ENCODE data around the gene EGF. TPM values are rescaled to one million over a fixed set of nuclear protein-coding genes. Genes with fewer than 3 reads are reported as not detected.

EGF gene
- total RNA-seq, 2 experiments from 2014 or later = not detected

GRCh38 chr4:109879636-109880314 lies 32.9 kb upstream of the EGF start:
- DNase-seq = no peak
- no peaks in the 10 kb centered on the region for H3K9me3 Mint-ChIP-seq
- H3K27ac Mint-ChIP-seq = no peak overlapping the region
- H3K4me3 Mint-ChIP-seq = no peak overlapping the region
- ChIA-PET POLR2A (no interaction called here), CTCF (no interaction called here)
- H3K27me3 Mint-ChIP-seq = peaks cover 5% of the 10 kb centered on the region
- H3K36me3 Mint-ChIP-seq (ENCODE audit: low read depth) = no peaks in the 10 kb centered on the region
- H3K4me1 Mint-ChIP-seq = no peaks in the 10 kb centered on the region

GRCh38 chr4:109886303-109886702 lies 26.4 kb upstream of the EGF start:
- Mint-ChIP-seq H3K27me3 (peaks cover 2% of the 10 kb centered on the region), H3K9me3 (no peaks in the 10 kb centered on the region), H3K4me1 (no peaks in the 10 kb centered on the region), H3K27ac (no peak overlapping the region), H3K4me3 (no peak overlapping the region), H3K36me3 (ENCODE audit: low read depth) (no peaks in the 10 kb centered on the region)
- CTCF ChIA-PET = no interaction called here
- no peak for DNase-seq
- POLR2A ChIA-PET = no interaction called here

GRCh38 chr4:109887071-109887470 lies 25.6 kb upstream of the EGF start:
- CTCF ChIA-PET = no interaction called here
- Mint-ChIP-seq H3K27me3 (no peaks in the 10 kb centered on the region), H3K4me1 (no peaks in the 10 kb centered on the region), H3K4me3 (no peak overlapping the region), H3K27ac (no peak overlapping the region), H3K36me3 (ENCODE audit: low read depth) (no peaks in the 10 kb centered on the region), H3K9me3 (no peaks in the 10 kb centered on the region)
- POLR2A ChIA-PET = no interaction called here
- no peak for DNase-seq

DNA sequence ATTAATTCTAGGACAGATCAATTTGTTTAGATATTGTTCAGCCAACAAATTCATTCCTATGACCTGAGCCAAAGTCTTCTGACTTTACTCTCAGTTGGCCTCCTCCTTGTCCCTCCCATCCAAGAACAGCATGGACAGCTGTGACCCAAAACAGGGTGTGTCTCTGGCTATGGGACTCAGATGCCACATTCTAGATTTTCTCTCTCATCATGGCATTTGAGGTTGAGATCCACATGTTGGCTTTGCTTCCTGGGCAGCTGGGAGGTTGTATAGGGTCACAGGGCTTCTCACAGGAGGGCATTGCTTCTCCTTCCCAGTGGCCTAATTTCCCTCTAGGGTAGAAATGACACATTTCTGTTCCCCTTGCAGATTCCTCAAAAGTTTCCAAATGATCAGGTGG lies 22.6 kb upstream of the EGF start:
- Mint-ChIP-seq H3K36me3 (ENCODE audit: low read depth) (no peaks in the 10 kb centered on the region), H3K27me3 (no peaks in the 10 kb centered on the region), H3K4me1 (no peaks in the 10 kb centered on the region), H3K27ac (no peak overlapping the region), H3K4me3 (no peak overlapping the region), H3K9me3 (no peaks in the 10 kb centered on the region)
- ChIA-PET POLR2A (no interaction called here), CTCF (no interaction called here)
- DNase-seq = no peak

GRCh38 chr4:109902559-109903251 lies 10.0 kb upstream of the EGF start:
- POLR2A ChIA-PET = no interaction called here
- Mint-ChIP-seq H3K27ac (no peak overlapping the region), H3K9me3 (peaks cover 3% of the 10 kb centered on the region), H3K4me3 (no peak overlapping the region), H3K27me3 (peaks cover 16% of the 10 kb centered on the region), H3K4me1 (no peaks in the 10 kb centered on the region), H3K36me3 (ENCODE audit: low read depth) (no peaks in the 10 kb centered on the region)
- DNase-seq = no peak
- CTCF ChIA-PET = no interaction called here

GRCh38 chr4:109908731-109909130 lies 4.0 kb upstream of the EGF start:
- H3K4me3 Mint-ChIP-seq = no peak overlapping the region
- ChIA-PET POLR2A (no interaction called here), CTCF (no interaction called here)
- no peak overlapping the region for H3K27ac Mint-ChIP-seq
- H3K9me3 Mint-ChIP-seq = no peaks in the 10 kb centered on the region
- peaks cover 43% of the 10 kb centered on the region for H3K27me3 Mint-ChIP-seq
- no peak for DNase-seq
- H3K4me1 Mint-ChIP-seq = no peaks in the 10 kb centered on the region
- H3K36me3 Mint-ChIP-seq (ENCODE audit: low read depth) = no peaks in the 10 kb centered on the region

DNA sequence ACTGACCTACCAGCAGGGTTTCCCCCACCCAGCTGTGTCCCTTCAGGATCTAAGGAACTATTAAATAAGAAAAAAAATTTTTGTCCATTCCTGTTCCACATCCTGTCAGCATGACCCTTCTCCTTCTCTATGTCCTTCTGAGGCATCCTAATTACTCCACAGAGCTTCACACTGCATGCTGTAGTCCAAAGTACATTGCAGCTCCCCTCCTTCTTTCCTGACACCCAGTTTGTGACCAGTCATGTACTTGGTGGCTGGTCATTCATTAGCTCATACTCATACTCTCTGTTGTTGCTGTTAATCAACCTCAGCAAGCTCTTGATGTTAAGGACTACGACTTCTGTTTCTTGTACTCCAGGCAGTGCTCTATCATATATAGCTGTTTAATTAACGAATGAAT lies 2.4 kb upstream of the EGF start:
- ChIA-PET POLR2A (no interaction called here), CTCF (interaction anchor here (1.7 kb wide), 1 partner anchor 12 kb away, joined by 4 read pairs; no protein-coding TSS in a partner anchor)
- Mint-ChIP-seq H3K4me3 (no peak overlapping the region), H3K27ac (no peak overlapping the region), H3K9me3 (no peaks in the 10 kb centered on the region), H3K4me1 (no peaks in the 10 kb centered on the region), H3K27me3 (peaks cover 44% of the 10 kb centered on the region), H3K36me3 (ENCODE audit: low read depth) (no peaks in the 10 kb centered on the region)
- DNase-seq = no peak

GRCh38 chr4:109913596-109914241 lies 1.0 kb downstream of the EGF start:
- no peak overlapping the region for H3K4me3 Mint-ChIP-seq
- H3K9me3 Mint-ChIP-seq = no peaks in the 10 kb centered on the region
- H3K4me1 Mint-ChIP-seq = no peaks in the 10 kb centered on the region
- no peak overlapping the region for H3K27ac Mint-ChIP-seq
- no peak for DNase-seq
- CTCF ChIA-PET = interaction anchor here (0.9 kb wide), 1 partner anchor 11 kb away, joined by 3 read pairs; no protein-coding TSS in a partner anchor
- H3K36me3 Mint-ChIP-seq (ENCODE audit: low read depth) = no peaks in the 10 kb centered on the region
- POLR2A ChIA-PET = no interaction called here
- H3K27me3 Mint-ChIP-seq = peaks cover 29% of the 10 kb centered on the region

- ChIA-PET CTCF (no interaction called here), POLR2A (no interaction called here)
Observed at GRCh38 chr4:109914322-109914721, 1.6 kb downstream of the EGF start.

DNA sequence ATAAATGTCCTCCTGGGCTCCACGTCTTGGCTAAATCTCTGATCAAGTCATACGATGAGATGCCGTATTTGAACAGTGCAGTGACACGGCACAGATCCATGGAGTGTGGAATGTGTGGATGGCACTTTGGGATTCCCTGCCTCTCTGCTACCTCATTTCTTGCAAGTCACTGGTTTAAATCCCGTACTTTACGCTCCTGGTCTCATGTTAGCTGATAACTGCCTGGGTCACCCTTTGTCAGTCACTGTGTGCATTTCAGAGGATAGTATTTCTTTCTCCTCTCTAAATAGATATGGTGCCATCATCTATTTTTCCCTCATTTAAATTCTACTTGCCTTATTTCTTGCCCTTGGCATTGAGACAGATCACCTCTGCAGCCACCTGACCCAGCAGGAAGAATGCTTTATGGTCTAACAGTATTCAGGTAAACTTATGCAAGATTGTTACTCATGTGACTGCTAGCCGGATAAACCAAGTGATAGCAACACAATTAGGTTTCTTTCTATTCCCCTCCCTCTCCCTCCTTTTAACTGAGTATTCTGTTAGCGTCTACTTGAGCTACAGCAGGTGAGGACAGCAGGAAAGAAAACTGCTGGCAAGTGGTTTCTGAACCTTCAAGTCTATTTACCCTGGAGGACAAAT lies 2.8 kb downstream of the EGF start:
- CTCF ChIA-PET = no interaction called here
- Mint-ChIP-seq H3K9me3 (no peaks in the 10 kb centered on the region), H3K4me1 (no peaks in the 10 kb centered on the region), H3K27me3 (peaks cover 18% of the 10 kb centered on the region), H3K36me3 (ENCODE audit: low read depth) (no peaks in the 10 kb centered on the region), H3K27ac (no peak overlapping the region), H3K4me3 (no peak overlapping the region)
- no peak for DNase-seq
- POLR2A ChIA-PET = no interaction called here

More at GRCh38 chr4:109914322-109914721, 1.6 kb downstream of the EGF start:
- no peak for DNase-seq
- Mint-ChIP-seq H3K27me3 (peaks cover 27% of the 10 kb centered on the region), H3K9me3 (no peaks in the 10 kb centered on the region), H3K4me1 (no peaks in the 10 kb centered on the region), H3K27ac (no peak overlapping the region), H3K36me3 (ENCODE audit: low read depth) (no peaks in the 10 kb centered on the region), H3K4me3 (no peak overlapping the region)

- no peaks in the 10 kb centered on the region for H3K4me1 Mint-ChIP-seq
- peaks cover 18% of the 10 kb centered on the region for H3K27me3 Mint-ChIP-seq
- H3K36me3 Mint-ChIP-seq (ENCODE audit: low read depth) = no peaks in the 10 kb centered on the region
Observed at GRCh38 chr4:109916027-109916409, 3.3 kb downstream of the EGF start.

GRCh38 chr4:109921384-109921808 lies 8.7 kb downstream of the EGF start:
- no peak for DNase-seq
- Mint-ChIP-seq H3K9me3 (no peaks in the 10 kb centered on the region), H3K27ac (no peak overlapping the region), H3K4me1 (no peaks in the 10 kb centered on the region), H3K4me3 (no peak overlapping the region), H3K27me3 (no peaks in the 10 kb centered on the region), H3K36me3 (ENCODE audit: low read depth) (no peaks in the 10 kb centered on the region)
- ChIA-PET POLR2A (no interaction called here), CTCF (interaction anchor here (1.8 kb wide), 1 partner anchor 11 kb away, joined by 4 read pairs; no protein-coding TSS in a partner anchor)

More at GRCh38 chr4:109916027-109916409, 3.3 kb downstream of the EGF start:
- no peak overlapping the region for H3K4me3 Mint-ChIP-seq
- no peaks in the 10 kb centered on the region for H3K9me3 Mint-ChIP-seq
- no peak for DNase-seq
- CTCF ChIA-PET = no interaction called here
- POLR2A ChIA-PET = no interaction called here
- no peak overlapping the region for H3K27ac Mint-ChIP-seq

GRCh38 chr4:109925396-109925795 lies 12.7 kb downstream of the EGF start:
- H3K4me3 Mint-ChIP-seq = no peak overlapping the region
- no peaks in the 10 kb centered on the region for H3K9me3 Mint-ChIP-seq
- ChIA-PET CTCF (interaction anchor here (0.9 kb wide), 1 partner anchor 12 kb away, joined by 3 read pairs; no protein-coding TSS in a partner anchor), POLR2A (no interaction called here)
- no peaks in the 10 kb centered on the region for H3K36me3 Mint-ChIP-seq (ENCODE audit: low read depth)
- no peak overlapping the region for H3K27ac Mint-ChIP-seq
- no peak for DNase-seq
- no peaks in the 10 kb centered on the region for H3K27me3 Mint-ChIP-seq
- H3K4me1 Mint-ChIP-seq = no peaks in the 10 kb centered on the region

Data from activated CD4-positive, alpha-beta T cell treated with anti-CD3 and anti-CD28 coated beads, Interleukin-2, amount 10 ng/mL, durations not matched to agents 7 days and 5 days (primary cell).